HL-60 (cell line): ENCODE data around the gene IMPDH1.

Experiments
- GABPA ChIP-seq: IDR thresholded peaks from 2 replicates; pipeline ENCODE4 v1.6.1; 2012; ENCODE audit warnings: low read depth
- TF ChIP-seq, protein P1 (sequence below): IDR thresholded peaks from one replicate; pipeline ENCODE4 v1.5.1; 2011; ENCODE audit warnings: low read length, control low read depth, inconsistent platforms; ENCODE audit not compliant: insufficient read depth

DNA sequence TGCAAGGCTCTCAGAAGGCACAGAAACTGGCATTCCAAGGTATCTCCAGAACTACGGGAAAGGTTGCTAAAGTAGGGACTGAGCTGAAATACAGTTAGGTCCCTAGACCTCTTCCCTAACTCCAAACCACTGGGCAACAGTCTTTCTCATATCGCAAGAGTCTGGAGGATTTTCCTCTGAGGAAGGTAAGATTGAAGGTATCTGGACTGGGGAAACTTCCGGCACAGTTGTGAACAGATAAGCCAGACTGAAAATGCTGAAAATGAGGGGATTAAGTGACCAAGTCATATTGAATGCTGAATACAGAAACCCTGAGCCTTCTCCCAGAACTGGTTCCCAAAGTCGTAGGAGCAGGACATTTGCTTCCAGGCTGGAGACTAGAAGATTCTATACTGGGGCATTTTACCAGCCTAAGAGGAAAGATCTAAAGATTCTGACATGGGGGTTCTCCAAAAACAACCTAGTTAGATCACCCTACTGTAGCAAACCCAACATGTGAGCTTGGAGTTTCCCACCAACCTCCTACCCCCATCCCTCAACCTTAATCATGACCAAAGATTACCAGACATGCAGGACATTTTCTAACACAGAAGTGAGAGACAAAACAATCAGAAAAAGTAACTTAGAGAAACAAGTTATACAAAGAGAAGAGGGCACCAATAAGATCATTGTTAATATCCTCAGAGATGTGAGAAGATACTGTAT lies 45.5 kb downstream of the IMPDH1 start:
- TF ChIP-seq, protein P1, sequence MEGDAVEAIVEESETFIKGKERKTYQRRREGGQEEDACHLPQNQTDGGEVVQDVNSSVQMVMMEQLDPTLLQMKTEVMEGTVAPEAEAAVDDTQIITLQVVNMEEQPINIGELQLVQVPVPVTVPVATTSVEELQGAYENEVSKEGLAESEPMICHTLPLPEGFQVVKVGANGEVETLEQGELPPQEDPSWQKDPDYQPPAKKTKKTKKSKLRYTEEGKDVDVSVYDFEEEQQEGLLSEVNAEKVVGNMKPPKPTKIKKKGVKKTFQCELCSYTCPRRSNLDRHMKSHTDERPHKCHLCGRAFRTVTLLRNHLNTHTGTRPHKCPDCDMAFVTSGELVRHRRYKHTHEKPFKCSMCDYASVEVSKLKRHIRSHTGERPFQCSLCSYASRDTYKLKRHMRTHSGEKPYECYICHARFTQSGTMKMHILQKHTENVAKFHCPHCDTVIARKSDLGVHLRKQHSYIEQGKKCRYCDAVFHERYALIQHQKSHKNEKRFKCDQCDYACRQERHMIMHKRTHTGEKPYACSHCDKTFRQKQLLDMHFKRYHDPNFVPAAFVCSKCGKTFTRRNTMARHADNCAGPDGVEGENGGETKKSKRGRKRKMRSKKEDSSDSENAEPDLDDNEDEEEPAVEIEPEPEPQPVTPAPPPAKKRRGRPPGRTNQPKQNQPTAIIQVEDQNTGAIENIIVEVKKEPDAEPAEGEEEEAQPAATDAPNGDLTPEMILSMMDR: no peak
- no peak for TF ChIP-seq GABPA
